GM19240 (cell line): ENCODE results near the gene GAK.
"Not testable (repeated sequence)": the region's sequence is repeated elsewhere in the genome, so short reads cannot be mapped to it uniquely, and the experiment has no call there.

Experiments
- DNase-seq: peaks from one replicate; pipeline ENCODE4 v3.0.0; 2011; ENCODE audit warnings: low spot score; ENCODE audit not compliant: insufficient read length

GAK gene

GRCh38 chr4:952881-953573 is 20.9 kb upstream of the GAK start:
- DNase-seq, result no peak

GRCh38 chr4:951594-952468 is 19.7 kb upstream of the GAK start:
- DNase-seq, result no peak

- DNase-seq, result no peak
Observed at GRCh38 chr4:951186-951585, 19.1 kb upstream of the GAK start.

- no peak for DNase-seq
Observed at GRCh38 chr4:950136-951020, 18.3 kb upstream of the GAK start.

GRCh38 chr4:949656-950055 is 17.5 kb upstream of the GAK start:
- no peak for DNase-seq

- DNase-seq, result no peak
Observed at GRCh38 chr4:948936-949300, 16.8 kb upstream of the GAK start.

GRCh38 chr4:948101-948935 is 16.2 kb upstream of the GAK start:
- DNase-seq, result no peak

- no peak for DNase-seq
Observed at GRCh38 chr4:947491-947971, 15.4 kb upstream of the GAK start.

GRCh38 chr4:946517-947471 is 14.7 kb upstream of the GAK start:
- DNase-seq, result no peak

GRCh38 chr4:946103-946450 is 14.0 kb upstream of the GAK start:
- no peak for DNase-seq

GRCh38 chr4:945274-946102 is 13.4 kb upstream of the GAK start:
- no peak for DNase-seq

GRCh38 chr4:939508-939907 is 7.4 kb upstream of the GAK start:
- DNase-seq, result not testable (repeated sequence)

GRCh38 chr4:932713-933070 is 576 bp upstream of the GAK start:
- DNase-seq, result no peak

- no peak for DNase-seq
Observed at GRCh38 chr4:931194-931959, 739 bp downstream of the GAK start.

GRCh38 chr4:930827-931193 is 1.3 kb downstream of the GAK start:
- DNase-seq, result no peak

GRCh38 chr4:930028-930551 is 2.0 kb downstream of the GAK start:
- DNase-seq, result no peak

GRCh38 chr4:929096-929765 is 2.9 kb downstream of the GAK start:
- no peak for DNase-seq
